Activated T-cell treated with anti-CD3 and anti-CD28 coated beads, Interleukin-2, amount 50 U/mL, for 72 hours (primary cell): ENCODE data around the gene PRKACA. TPM values are rescaled to one million over a fixed set of nuclear protein-coding genes. Genes with fewer than 3 reads are reported as not detected.
A peak's percentile ranks its signal among the peaks of the same experiment; 100 is the strongest.

Source experiments
- ATAC-seq, 2 donors: fragments of 150-1000 bp; cut with Tn5 transposase; replicated peaks in 1 of 2; 2 replicates each; pipeline ENCODE4 v1.10.0; 2021; ENCODE audit warnings: moderate library complexity in 2 of 2, mild to moderate bottlenecking in 1 of 2
- DNase-seq, 2 donors: peaks; one replicate each; pipeline ENCODE4 v3.0.0; 2021 to 2022; ENCODE audit warnings: mixed read lengths in 1 of 2
- H3K27ac Mint-ChIP-seq: one replicate; pipeline ENCODE4 v1.8.0; 2022; ENCODE audit warnings: mild to moderate bottlenecking, moderate library complexity, mixed read lengths
- H3K27me3 Mint-ChIP-seq: one replicate; pipeline ENCODE4 v1.8.0; 2022; ENCODE audit warnings: low read depth, mixed read lengths
- H3K36me3 Mint-ChIP-seq, 2 donors: one replicate each; pipeline ENCODE4 v1.8.0; 2022; ENCODE audit warnings: mixed read lengths in 2 of 2, mild to moderate bottlenecking in 1 of 2; ENCODE audit not compliant: insufficient read depth in 2 of 2
- H3K4me1 Mint-ChIP-seq: one replicate; pipeline ENCODE4 v1.8.0; 2022; ENCODE audit warnings: low read depth, mixed read lengths
- H3K4me3 Mint-ChIP-seq, 2 donors: one replicate each; pipeline ENCODE4 v1.8.0; 2022; ENCODE audit warnings: mild to moderate bottlenecking in 2 of 2, mixed read lengths in 2 of 2, moderate library complexity in 2 of 2
- H3K9me3 Mint-ChIP-seq, 2 donors: one replicate each; pipeline ENCODE4 v1.8.0; 2022; ENCODE audit warnings: mixed read lengths in 2 of 2
- total RNA-seq, 2 donors: library from RNA; stranded (reverse); gene quantifications; one replicate each; pipeline ENCODE4 v1.2.3, GENCODE V29; 2022

PRKACA gene
- total RNA-seq, 2 donors from 2014 or later, result 67.7 to 75.0 TPM

- peaks cover 0 to 2% of the 10 kb centered on the region in 2 donors for H3K36me3 Mint-ChIP-seq
- no peak overlapping the region for H3K4me3 Mint-ChIP-seq
- peaks cover 39% of the 10 kb centered on the region for H3K4me1 Mint-ChIP-seq
- H3K9me3 Mint-ChIP-seq, result no peaks in the 10 kb centered on the region
- H3K27me3 Mint-ChIP-seq, result no peaks in the 10 kb centered on the region
- H3K27ac Mint-ChIP-seq, result no peak overlapping the region
- DNase-seq, result no peak
- ATAC-seq, result no peak
These were observed 25.0 kb upstream of the PRKACA start for GRCh38 chr19:14142262-14143190.

DNA sequence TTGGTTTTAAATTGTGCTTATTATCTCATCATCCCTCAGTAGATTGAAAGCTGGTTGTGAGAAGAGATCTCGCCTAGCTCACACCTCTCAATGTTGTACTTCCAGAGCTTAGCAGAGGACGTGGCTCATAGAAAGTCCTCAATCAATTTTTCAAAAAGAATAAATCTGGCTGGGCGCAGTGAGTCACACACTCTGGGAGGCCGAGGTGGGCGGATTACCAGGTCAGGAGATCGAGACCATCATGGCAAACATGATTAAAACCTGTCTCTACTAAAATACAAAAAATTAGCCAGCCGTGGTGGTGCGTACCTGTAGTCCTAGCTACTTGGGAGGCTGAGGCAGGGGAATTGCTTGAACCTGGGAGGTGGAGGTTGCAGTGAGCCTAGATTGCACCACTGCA lies 23.5 kb upstream of the PRKACA start:
- DNase-seq (no peak), ATAC-seq (no peak)
- Mint-ChIP-seq H3K27ac (no peak overlapping the region), H3K36me3 (peaks cover 0 to 2% of the 10 kb centered on the region in 2 donors), H3K9me3 (no peaks in the 10 kb centered on the region), H3K27me3 (no peaks in the 10 kb centered on the region), H3K4me3 (no peak overlapping the region), H3K4me1 (peaks cover 36% of the 10 kb centered on the region)

GRCh38 chr19:14139944-14140343 lies 22.4 kb upstream of the PRKACA start:
- Mint-ChIP-seq H3K36me3 (peaks cover 1 to 6% of the 10 kb centered on the region in 2 donors), H3K27ac (no peak overlapping the region), H3K4me3 (no peak overlapping the region), H3K27me3 (no peaks in the 10 kb centered on the region), H3K9me3 (no peaks in the 10 kb centered on the region), H3K4me1 (peaks cover 39% of the 10 kb centered on the region)
- no peak for ATAC-seq
- no peak for DNase-seq

DNA sequence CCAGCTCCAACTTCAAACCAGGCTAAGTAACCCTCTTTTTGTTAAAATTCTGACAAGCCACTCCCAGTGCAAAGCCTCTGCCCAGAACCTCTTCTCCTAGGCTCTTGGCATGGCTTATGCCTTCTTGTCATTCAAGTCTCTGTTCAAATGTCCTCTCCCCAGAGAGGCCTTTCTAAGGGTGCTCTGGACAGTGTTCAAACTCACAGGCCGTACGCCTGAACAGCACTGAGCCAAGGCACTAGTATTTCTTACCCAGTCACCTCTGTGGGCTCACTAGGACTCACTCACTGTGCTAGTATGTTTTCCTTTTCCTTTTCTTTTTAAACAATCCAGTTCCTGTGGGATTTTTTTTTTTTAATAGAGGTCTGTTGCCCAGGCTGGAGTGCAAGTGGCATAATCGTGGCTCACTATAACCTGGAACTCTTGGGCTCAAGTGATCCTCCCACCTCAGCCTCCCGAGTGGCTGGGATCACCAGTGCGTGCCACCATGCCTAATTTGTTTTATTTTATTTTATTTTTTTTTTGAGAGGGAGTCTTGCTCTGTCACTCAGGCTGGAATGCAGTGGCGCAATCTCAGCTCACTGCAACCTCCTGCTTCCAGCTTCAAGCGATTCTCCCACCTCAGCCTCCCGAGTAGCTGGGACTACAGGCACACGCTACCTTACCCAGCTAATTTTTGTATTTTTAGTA lies 21.2 kb upstream of the PRKACA start:
- ATAC-seq, result no peak
- no peaks in the 10 kb centered on the region for H3K27me3 Mint-ChIP-seq
- peak overlapping the region; percentile 56 to 64 for H3K4me3 Mint-ChIP-seq
- no peak for DNase-seq
- peak overlapping the region; percentile 78 for H3K27ac Mint-ChIP-seq
- peaks cover 4 to 14% of the 10 kb centered on the region in 2 donors for H3K36me3 Mint-ChIP-seq
- no peaks in the 10 kb centered on the region for H3K9me3 Mint-ChIP-seq
- H3K4me1 Mint-ChIP-seq, result peaks cover 49% of the 10 kb centered on the region

DNA sequence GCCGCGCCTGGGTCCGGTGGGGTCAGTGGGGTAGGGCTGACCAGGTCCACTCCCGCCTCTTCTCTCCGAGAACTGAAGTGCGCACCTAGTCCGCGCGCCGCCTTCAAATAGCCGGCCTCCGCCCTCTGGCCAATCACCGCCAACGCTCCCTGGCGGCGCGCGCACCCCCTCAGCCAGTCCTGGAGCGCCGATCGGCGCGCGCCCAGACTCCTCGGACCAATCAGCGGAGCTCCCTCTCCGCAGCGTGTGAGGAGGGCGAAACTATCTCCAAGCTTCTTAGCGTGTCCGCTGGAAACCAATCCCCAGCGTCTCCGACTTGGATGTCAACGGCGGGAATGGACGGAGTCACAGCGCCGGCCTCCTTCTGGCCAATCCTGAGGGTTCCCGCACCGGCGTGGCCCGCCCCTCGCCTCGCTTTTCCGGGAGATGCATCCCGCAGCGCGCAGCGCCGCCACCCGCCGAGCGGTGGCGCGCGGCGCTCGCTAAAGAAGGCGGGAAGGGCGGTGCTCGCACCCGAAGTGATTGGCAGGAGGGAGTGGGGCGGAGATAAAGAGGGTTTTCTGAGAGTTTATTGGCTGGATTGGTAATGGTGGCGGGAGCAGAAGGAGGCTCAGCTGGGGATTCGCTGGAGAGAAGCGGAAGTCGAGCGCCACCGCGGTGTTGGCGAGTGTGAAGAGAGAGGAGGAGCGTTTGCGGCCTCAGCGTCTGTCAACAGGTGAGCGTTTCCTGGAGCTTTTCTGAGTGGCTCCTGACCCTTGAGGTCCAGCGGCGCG lies 19.1 kb upstream of the PRKACA start, which contains the start of gene ASF1B:
TSS of gene ASF1B (minus strand) at position 81 of the 773 bp plus-strand sequence. CDS start 133 bp downstream, outside the sequence.
- peak within 1 kb of the TSS; percentile 71 to 85 for H3K4me3 Mint-ChIP-seq
- ATAC-seq (peak; percentile 84 to 85), DNase-seq (peak; percentile 98 to 99)
- H3K36me3 Mint-ChIP-seq, result peaks cover 11 to 15% of the 10 kb centered on the region in 2 donors
- no peaks in the 10 kb centered on the region for H3K9me3 Mint-ChIP-seq
- peak within 1 kb of the TSS; percentile 78 for H3K27ac Mint-ChIP-seq
- no peaks in the 10 kb centered on the region for H3K27me3 Mint-ChIP-seq
- peaks cover 44% of the 10 kb centered on the region for H3K4me1 Mint-ChIP-seq

- Mint-ChIP-seq H3K9me3 (no peaks in the 10 kb centered on the region), H3K36me3 (peaks cover 11 to 16% of the 10 kb centered on the region in 2 donors), H3K27ac (peak overlapping the region; percentile 78), H3K4me3 (peak overlapping the region; percentile 71 to 85), H3K4me1 (peaks cover 43% of the 10 kb centered on the region), H3K27me3 (no peaks in the 10 kb centered on the region)
- ATAC-seq, result no peak
- DNase-seq, result peak in 1 of 2 donors; percentile 16
These were observed 18.5 kb upstream of the PRKACA start for GRCh38 chr19:14135985-14136508.

GRCh38 chr19:14135355-14135754 lies 17.8 kb upstream of the PRKACA start:
- Mint-ChIP-seq H3K27ac (peak overlapping the region; percentile 78), H3K9me3 (no peaks in the 10 kb centered on the region), H3K36me3 (peaks cover 11 to 16% of the 10 kb centered on the region in 2 donors), H3K4me1 (peaks cover 43% of the 10 kb centered on the region), H3K4me3 (peak overlapping the region; percentile 71 to 85), H3K27me3 (no peaks in the 10 kb centered on the region)
- no peak for ATAC-seq
- no peak for DNase-seq

- Mint-ChIP-seq H3K9me3 (no peaks in the 10 kb centered on the region), H3K4me1 (peaks cover under 1% of the 10 kb centered on the region), H3K27ac (no peak overlapping the region), H3K27me3 (no peaks in the 10 kb centered on the region), H3K36me3 (peaks cover 7 to 8% of the 10 kb centered on the region in 2 donors), H3K4me3 (no peak overlapping the region)
- no peak for ATAC-seq
- no peak for DNase-seq
These were observed 10.5 kb upstream of the PRKACA start for GRCh38 chr19:14127929-14128509.

DNA sequence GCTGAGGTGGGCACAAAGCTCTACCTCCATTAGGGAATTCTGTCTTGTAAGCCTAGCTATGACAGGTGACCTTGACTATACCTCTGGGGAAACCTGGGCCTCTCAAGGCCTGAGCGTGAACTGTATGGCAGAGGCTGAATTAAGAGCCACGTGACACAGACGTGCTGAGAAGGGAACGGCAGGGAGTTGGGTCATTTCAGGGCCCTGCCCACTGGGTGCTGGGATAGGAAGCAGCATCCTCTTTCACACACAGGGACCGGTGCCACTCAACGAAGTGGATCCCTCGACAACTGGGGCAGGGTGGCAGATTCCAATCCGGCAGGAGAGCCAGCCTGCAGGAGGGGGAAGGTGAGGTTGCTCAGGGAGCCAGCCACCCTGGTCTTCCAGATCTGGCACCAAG lies 9.6 kb upstream of the PRKACA start:
- H3K4me3 Mint-ChIP-seq, result no peak overlapping the region
- peaks cover 2 to 8% of the 10 kb centered on the region in 2 donors for H3K36me3 Mint-ChIP-seq
- no peaks in the 10 kb centered on the region for H3K9me3 Mint-ChIP-seq
- H3K27ac Mint-ChIP-seq, result no peak overlapping the region
- ATAC-seq (no peak), DNase-seq (no peak)
- no peaks in the 10 kb centered on the region for H3K4me1 Mint-ChIP-seq
- H3K27me3 Mint-ChIP-seq, result no peaks in the 10 kb centered on the region

DNA sequence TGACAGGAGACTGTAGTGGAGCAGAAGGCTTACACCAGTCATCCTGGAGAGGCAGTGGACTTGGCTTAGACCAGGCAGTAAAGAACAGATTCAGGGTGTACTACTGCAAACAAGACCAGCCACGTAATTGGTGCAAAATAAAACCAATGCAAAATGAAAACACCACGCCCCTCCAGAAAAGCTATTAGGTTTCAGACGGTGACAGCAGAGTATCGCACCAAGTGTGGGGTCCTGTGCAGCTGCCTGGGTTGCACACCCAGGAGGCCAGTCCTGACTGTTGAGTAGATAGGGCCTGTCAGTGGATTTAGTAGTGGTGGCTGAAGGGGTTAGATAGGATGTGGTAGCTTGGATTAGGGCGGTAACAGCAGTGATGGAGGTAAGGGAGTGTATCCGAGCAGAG lies 5.4 kb upstream of the PRKACA start:
- Mint-ChIP-seq H3K4me3 (no peak overlapping the region), H3K27ac (no peak overlapping the region), H3K36me3 (peaks cover 0 to 8% of the 10 kb centered on the region in 2 donors), H3K4me1 (peaks cover 11% of the 10 kb centered on the region), H3K9me3 (no peaks in the 10 kb centered on the region), H3K27me3 (no peaks in the 10 kb centered on the region)
- DNase-seq (no peak), ATAC-seq (no peak)

- ATAC-seq, result no peak
- DNase-seq, result no peak
- Mint-ChIP-seq H3K4me3 (no peak overlapping the region), H3K36me3 (peaks cover 0 to 8% of the 10 kb centered on the region in 2 donors), H3K27ac (no peak overlapping the region), H3K4me1 (peaks cover 27% of the 10 kb centered on the region), H3K27me3 (no peaks in the 10 kb centered on the region), H3K9me3 (no peaks in the 10 kb centered on the region)
These were observed 2.9 kb upstream of the PRKACA start for GRCh38 chr19:14120497-14120780.

DNA sequence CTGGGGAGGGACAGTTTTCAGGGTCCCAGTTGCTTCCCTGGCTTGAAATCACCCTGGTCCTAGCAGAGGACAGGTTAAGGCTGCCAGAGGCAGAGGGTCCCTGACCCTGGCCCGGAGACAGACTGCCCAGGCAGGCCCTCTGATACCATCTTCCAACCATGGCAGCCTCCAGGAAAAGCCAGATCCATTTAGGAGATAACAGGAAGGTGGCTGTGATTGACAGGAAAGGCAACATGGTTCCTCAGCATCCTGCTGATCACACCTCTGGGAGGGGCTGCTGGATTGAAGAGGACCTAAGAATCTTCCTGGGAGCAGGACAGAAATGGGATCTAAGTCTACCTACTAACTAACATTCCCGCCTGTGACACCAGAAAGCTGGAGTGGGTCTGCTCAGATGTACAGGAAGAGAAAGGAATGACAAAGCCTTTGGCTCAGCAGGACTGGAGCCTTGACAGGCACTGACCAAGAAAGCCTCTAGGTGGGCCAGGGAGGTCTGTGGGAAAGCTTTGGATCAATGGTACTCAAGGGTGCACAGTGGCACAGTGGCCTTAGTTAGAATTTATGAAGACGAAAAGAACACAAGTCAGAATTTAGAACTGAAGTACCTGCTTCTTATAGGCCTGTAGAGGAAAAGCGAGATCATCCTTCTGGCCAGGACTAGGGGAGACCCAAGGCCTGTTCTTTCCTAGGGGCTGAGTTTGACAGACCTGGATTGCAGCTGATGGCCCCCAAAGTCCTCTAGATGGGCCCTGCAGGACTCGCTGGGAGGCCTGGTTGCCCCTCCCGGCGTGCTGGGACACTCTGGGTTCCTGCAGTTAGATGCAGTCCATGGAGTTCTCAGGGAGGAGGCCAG lies 2.3 kb upstream of the PRKACA start:
- Mint-ChIP-seq H3K27me3 (no peaks in the 10 kb centered on the region), H3K4me1 (peaks cover 31% of the 10 kb centered on the region), H3K9me3 (no peaks in the 10 kb centered on the region), H3K4me3 (no peak overlapping the region), H3K27ac (no peak overlapping the region), H3K36me3 (peaks cover 0 to 8% of the 10 kb centered on the region in 2 donors)
- DNase-seq (no peak), ATAC-seq (no peak)
